MM.1S (cell line): ENCODE data around the gene CNP.

Source experiments
- DNase-seq: peaks from one replicate; pipeline ENCODE4 v3.0.0-alpha.2; 2015
- H2AFZ ChIP-seq: fragments of 300-600 bp; sonication (generic); 2 replicates; pipeline ENCODE4 v1.6.0; 2016; ENCODE audit warnings: antibody characterized with exemption, low read length
- H3F3A ChIP-seq: fragments of 300-600 bp; sonication (generic); 2 replicates; pipeline ENCODE4 v1.6.1; 2016; ENCODE audit warnings: mild to moderate bottlenecking, antibody characterized with exemption, low read length, moderate library complexity, mixed read lengths; ENCODE audit not compliant: insufficient read depth
- H3K27ac ChIP-seq: fragments of 300-600 bp; sonication (generic); 2 replicates; pipeline ENCODE4 v1.5.1; 2016; ENCODE audit warnings: mild to moderate bottlenecking, low read length
- H3K27me3 ChIP-seq: fragments of 300-600 bp; sonication (generic); replicated peaks from 2 replicates; pipeline ENCODE4 v1.6.0; 2016; ENCODE audit warnings: low read length; ENCODE audit not compliant: insufficient read depth
- H3K36me3 ChIP-seq: fragments of 300-600 bp; sonication (generic); replicated peaks from 2 replicates; pipeline ENCODE4 v1.6.1; 2016; ENCODE audit warnings: mild to moderate bottlenecking, low read length, mixed read lengths; ENCODE audit not compliant: insufficient read depth
- H3K4me1 ChIP-seq: fragments of 300-600 bp; sonication (generic); 2 replicates; pipeline ENCODE4 v1.6.1; 2016; ENCODE audit warnings: low read length, mixed read lengths
- H3K4me2 ChIP-seq: fragments of 300-600 bp; sonication (generic); 2 replicates; pipeline ENCODE4 v1.6.0; 2016; ENCODE audit warnings: low read depth, low read length
- H3K4me3 ChIP-seq: fragments of 300-600 bp; sonication (generic); 2 replicates; pipeline ENCODE4 v1.5.1; 2016; ENCODE audit warnings: low read length, mixed read lengths
- H3K79me2 ChIP-seq: fragments of 300-600 bp; sonication (generic); 2 replicates; pipeline ENCODE4 v1.6.1; 2016; ENCODE audit warnings: mixed run types, low read length, mixed read lengths
- H3K9ac ChIP-seq: fragments of 300-600 bp; sonication (generic); 2 replicates; pipeline ENCODE4 v1.6.1; 2016; ENCODE audit warnings: low read length, mixed read lengths
- H3K9me2 ChIP-seq: fragments of 300-600 bp; sonication (generic); replicated peaks from 2 replicates; pipeline ENCODE4 v1.6.1; 2016; ENCODE audit warnings: mild to moderate bottlenecking, low read length, mixed read lengths; ENCODE audit not compliant: insufficient read depth
- H3K9me3 ChIP-seq: fragments of 300-600 bp; sonication (generic); replicated peaks from 2 replicates; pipeline ENCODE4 v1.6.1; 2016; ENCODE audit warnings: mild to moderate bottlenecking, low read length, mixed read lengths; ENCODE audit not compliant: insufficient read depth
- H4K20me1 ChIP-seq: fragments of 300-600 bp; sonication (generic); 2 replicates; pipeline ENCODE4 v1.6.1; 2016; ENCODE audit warnings: mild to moderate bottlenecking, low read length, moderate library complexity, mixed read lengths; ENCODE audit not compliant: insufficient read depth
- CTCF ChIP-seq: fragments of 300-600 bp; sonication (generic); IDR thresholded peaks from 2 replicates; pipeline ENCODE4 v1.5.1; 2016; ENCODE audit warnings: antibody characterized with exemption, low read length, mixed read lengths
- EZH2 ChIP-seq: fragments of 300-600 bp; sonication (generic); optimal IDR thresholded peaks from 2 replicates; pipeline ENCODE3; 2017; ENCODE audit warnings: low read depth, mild to moderate bottlenecking, antibody characterized with exemption, low read length, mixed read lengths
- EZH2phosphoT487 ChIP-seq: fragments of 300-600 bp; sonication (generic); IDR thresholded peaks from 2 replicates; pipeline ENCODE4 v1.6.1; 2018; ENCODE audit warnings: antibody characterized with exemption, low read length

The CNP gene

GRCh38 chr17:41974031-41974430 lies 7.4 kb downstream of the CNP start:
- TF ChIP-seq EZH2 (no peak), CTCF (no peak), EZH2phosphoT487 (no peak)
- H3K27ac ChIP-seq, result no peak overlapping the region
- no peak overlapping the region for H3K4me3 ChIP-seq
- no peak overlapping the region for H3K9ac ChIP-seq
- H4K20me1 ChIP-seq, result no peaks in the 10 kb centered on the region
- no peak for DNase-seq
- no peaks in the 10 kb centered on the region for H3K9me3 ChIP-seq
- H2AFZ ChIP-seq, result no peak overlapping the region
- H3K79me2 ChIP-seq, result peaks cover 73% of the 10 kb centered on the region
- H3K4me1 ChIP-seq, result peaks cover 27% of the 10 kb centered on the region
- H3K36me3 ChIP-seq, result peaks cover 5% of the 10 kb centered on the region; the same call in 1 of the 2 replicates
- H3F3A ChIP-seq, result peaks cover 24% of the 10 kb centered on the region
- no peaks in the 10 kb centered on the region for H3K27me3 ChIP-seq
- H3K9me2 ChIP-seq, result no peaks in the 10 kb centered on the region
- H3K4me2 ChIP-seq, result no peak overlapping the region

- Histone ChIP-seq H3K9me2 (no peaks in the 10 kb centered on the region), H3K4me1 (peaks cover 27% of the 10 kb centered on the region), H3K9me3 (no peaks in the 10 kb centered on the region), H2AFZ (no peak overlapping the region), H3K9ac (no peak overlapping the region), H3K4me3 (no peak overlapping the region), H4K20me1 (no peaks in the 10 kb centered on the region), H3K36me3 (peaks cover 5% of the 10 kb centered on the region; the same call in 1 of the 2 replicates), H3K79me2 (peaks cover 67% of the 10 kb centered on the region), H3F3A (peaks cover 24% of the 10 kb centered on the region), H3K4me2 (no peak overlapping the region), H3K27me3 (no peaks in the 10 kb centered on the region), H3K27ac (no peak overlapping the region)
- DNase-seq, result no peak
- TF ChIP-seq EZH2 (no peak), CTCF (no peak), EZH2phosphoT487 (no peak)
Observed at GRCh38 chr17:41974658-41975057, 8.1 kb downstream of the CNP start.

GRCh38 chr17:41975099-41976083 lies 8.8 kb downstream of the CNP start:
- Histone ChIP-seq H3K9ac (no peak overlapping the region), H3K4me1 (peaks cover 27% of the 10 kb centered on the region), H3K4me3 (peak overlapping the region; percentile 22; the same call in 1 of the 2 replicates), H3K79me2 (peaks cover 60% of the 10 kb centered on the region), H3F3A (peaks cover 24% of the 10 kb centered on the region), H3K9me3 (no peaks in the 10 kb centered on the region), H3K27me3 (no peaks in the 10 kb centered on the region), H2AFZ (no peak overlapping the region), H3K4me2 (peak overlapping the region; percentile 92), H4K20me1 (no peaks in the 10 kb centered on the region), H3K36me3 (peaks cover 5% of the 10 kb centered on the region; the same call in 1 of the 2 replicates), H3K27ac (peak overlapping the region; percentile 81; the same call in 1 of the 2 replicates), H3K9me2 (no peaks in the 10 kb centered on the region)
- no peak for TF ChIP-seq EZH2
- no peak for TF ChIP-seq EZH2phosphoT487
- TF ChIP-seq CTCF, result no peak
- DNase-seq, result no peak
